Sigmoid colon (tissue), 7 donors: ENCODE data around the gene PDE7B. TPM values are rescaled to one million over a fixed set of nuclear protein-coding genes. Genes with fewer than 3 reads are reported as not detected.
"Not testable (repeated sequence)": the region's sequence is repeated elsewhere in the genome, so short reads cannot be mapped to it uniquely, and the experiment has no call there.

ENCODE experiments used
- DNase-seq: peaks from one replicate; pipeline ENCODE4 v3.0.0-alpha.2; 2019
- H3K27ac ChIP-seq, 4 donors: fragments of 200-600 bp; sonication (generic); one replicate each; pipeline ENCODE4 v1.5.1; 2016 to 2019; ENCODE audit warnings: mild to moderate bottlenecking in 1 of 4
- H3K27me3 ChIP-seq, 3 donors: fragments of 200-600 bp; sonication (generic); one replicate each; pipeline ENCODE4 v1.5.1; 2019; ENCODE audit warnings: mild to moderate bottlenecking in 1 of 3
- H3K36me3 ChIP-seq, 4 donors: fragments of 200-600 bp; sonication (generic); one replicate each; pipeline ENCODE4 v1.5.1; 2016 to 2019
- H3K4me1 ChIP-seq, 4 donors: fragments of 200-600 bp; sonication (generic); one replicate each; pipeline ENCODE4 v1.5.1; 2017 to 2019
- H3K4me3 ChIP-seq, 4 donors: fragments of 200-600 bp; sonication (generic); one replicate each; pipeline ENCODE4 v1.5.1; 2017 to 2019; ENCODE audit warnings: mild to moderate bottlenecking in 2 of 4, moderate library complexity in 1 of 4
- H3K9me3 ChIP-seq, 4 donors: fragments of 200-600 bp in 3 of 4; sonication (generic) in 3 of 4; one replicate each; pipeline versions ENCODE4 v1.5.1 to v1.6.1; 2013 to 2019
- EP300 ChIP-seq, 4 donors: sonication (generic); formaldehyde crosslinking; IDR thresholded peaks; one replicate each; pipeline ENCODE4 v1.6.1; 2017; ENCODE audit warnings: antibody characterized with exemption in 4 of 4
- POLR2A ChIP-seq, 2 donors: fragments of 450-650 bp; IDR thresholded peaks; one replicate each; pipeline ENCODE4 v1.6.1; 2016; ENCODE audit warnings: antibody characterized with exemption in 2 of 2, mild to moderate bottlenecking in 2 of 2, moderate library complexity in 2 of 2
- POLR2AphosphoS5 ChIP-seq, 4 donors: sonication (generic); formaldehyde crosslinking; IDR thresholded peaks; one replicate each; pipeline ENCODE4 v1.6.1; 2017; ENCODE audit warnings: antibody characterized with exemption in 4 of 4
- WGBS, 2 donors: extraction: QIAGEN DNeasy Blood & Tissue Kit; methylation state at CpG; one replicate each; pipeline ENCODE4 v1.1.7; 2013; 5-methylcytosine and 5-hydroxymethylcytosine counted together
- intact Hi-C: fragments of 100-400 bp; cut with DNase I; formaldehyde crosslinking; loops from one replicate; pipeline ENCODE4 v1.15.1; 2023
- polyA plus RNA-seq, 3 donors: library from polyadenylated mRNA; stranded (reverse); fragments of 200-250 nt; gene quantifications; one replicate each; pipeline ENCODE4 v1.2.3, GENCODE V29; 2013
- total RNA-seq, 4 donors: library from RNA; depleted of rRNA; stranded (reverse); fragments of >200 nt; gene quantifications; one replicate each; pipeline ENCODE4 v1.1.0, GENCODE V29; 2016
- TF ChIP-seq, protein P1 (sequence below), 4 experiments: fragments of 450-650 bp in 3 of 4; fragments of 200-600 bp in 1 of 4; IDR thresholded peaks; one replicate each; pipeline ENCODE4 v1.5.1; 2016 to 2019; ENCODE audit warnings: antibody characterized with exemption in 4 of 4, mild to moderate bottlenecking in 3 of 4, moderate library complexity in 2 of 4
- donor health status: healthy with polysubstance abuse.
- donor health status: Bipolar disorder and iron deficiency.
- donor health status: healthy.

The PDE7B gene
- total and polyA plus RNA-seq, 7 donors: 1.1 to 10.3 (median 6.3) TPM

DNA sequence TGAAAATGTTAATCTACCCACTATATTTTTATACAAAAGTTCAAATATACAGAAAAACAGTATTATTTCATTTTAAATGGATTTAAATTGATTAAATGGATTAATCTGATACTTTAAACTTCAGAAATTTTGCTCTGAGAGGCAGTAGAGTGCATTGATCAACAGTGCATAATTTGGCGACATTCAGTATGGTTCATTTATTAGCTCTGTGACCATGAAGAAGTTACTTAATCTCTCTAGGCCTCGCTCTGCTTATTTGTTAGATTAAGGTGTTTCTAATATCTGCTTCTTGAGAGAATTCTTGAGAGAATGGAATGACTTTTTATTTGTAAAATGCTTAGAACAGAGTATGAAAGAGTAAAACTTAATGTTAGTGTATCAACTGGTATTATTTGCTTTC is 8.9 kb downstream of the PDE7B start:
- H3K4me3 ChIP-seq: no peak overlapping the region
- no peak for DNase-seq
- H3K27me3 ChIP-seq: no peaks in the 10 kb centered on the region
- H3K9me3 ChIP-seq: no peaks in the 10 kb centered on the region
- WGBS, 2 donors: 91 to 97% methylated on average over 2 of the region's 2 CpGs
- H3K36me3 ChIP-seq: no peaks in the 10 kb centered on the region
- no peaks in the 10 kb centered on the region for H3K4me1 ChIP-seq
- intact Hi-C loops: no loop called here
- no peak overlapping the region for H3K27ac ChIP-seq
- TF ChIP-seq EP300 (IDR thresholded peaks at IDR 0.05): no peak
- TF ChIP-seq POLR2A (IDR thresholded peaks at IDR 0.05): no peak
- TF ChIP-seq POLR2AphosphoS5 (IDR thresholded peaks at IDR 0.05): no peak
- TF ChIP-seq, protein P1, sequence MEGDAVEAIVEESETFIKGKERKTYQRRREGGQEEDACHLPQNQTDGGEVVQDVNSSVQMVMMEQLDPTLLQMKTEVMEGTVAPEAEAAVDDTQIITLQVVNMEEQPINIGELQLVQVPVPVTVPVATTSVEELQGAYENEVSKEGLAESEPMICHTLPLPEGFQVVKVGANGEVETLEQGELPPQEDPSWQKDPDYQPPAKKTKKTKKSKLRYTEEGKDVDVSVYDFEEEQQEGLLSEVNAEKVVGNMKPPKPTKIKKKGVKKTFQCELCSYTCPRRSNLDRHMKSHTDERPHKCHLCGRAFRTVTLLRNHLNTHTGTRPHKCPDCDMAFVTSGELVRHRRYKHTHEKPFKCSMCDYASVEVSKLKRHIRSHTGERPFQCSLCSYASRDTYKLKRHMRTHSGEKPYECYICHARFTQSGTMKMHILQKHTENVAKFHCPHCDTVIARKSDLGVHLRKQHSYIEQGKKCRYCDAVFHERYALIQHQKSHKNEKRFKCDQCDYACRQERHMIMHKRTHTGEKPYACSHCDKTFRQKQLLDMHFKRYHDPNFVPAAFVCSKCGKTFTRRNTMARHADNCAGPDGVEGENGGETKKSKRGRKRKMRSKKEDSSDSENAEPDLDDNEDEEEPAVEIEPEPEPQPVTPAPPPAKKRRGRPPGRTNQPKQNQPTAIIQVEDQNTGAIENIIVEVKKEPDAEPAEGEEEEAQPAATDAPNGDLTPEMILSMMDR (IDR thresholded peaks at IDR 0.05): no peak

DNA sequence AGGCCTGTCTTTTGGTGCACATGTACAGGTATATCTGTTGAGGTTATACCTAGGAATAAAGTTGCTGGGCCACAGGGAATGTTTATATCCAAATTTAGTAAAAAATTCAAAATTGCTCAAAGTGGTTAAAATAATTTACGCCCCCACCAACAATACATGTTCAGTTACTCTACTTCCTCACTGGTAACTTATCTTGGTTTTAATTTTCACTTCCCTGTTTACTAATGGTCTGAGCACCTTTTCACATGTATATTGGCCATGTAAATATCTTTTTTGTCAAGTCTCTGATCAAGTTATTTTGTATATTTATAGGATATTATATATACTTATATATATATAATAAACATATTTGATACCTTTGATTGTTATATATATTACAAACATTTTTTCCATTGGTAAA is 9.7 kb downstream of the PDE7B start:
- TF ChIP-seq, protein P1 (IDR thresholded peaks at IDR 0.05): no peak
- no peak for TF ChIP-seq POLR2A (IDR thresholded peaks at IDR 0.05)
- TF ChIP-seq POLR2AphosphoS5 (IDR thresholded peaks at IDR 0.05): no peak
- TF ChIP-seq EP300 (IDR thresholded peaks at IDR 0.05): no peak
- no peak for DNase-seq

DNA sequence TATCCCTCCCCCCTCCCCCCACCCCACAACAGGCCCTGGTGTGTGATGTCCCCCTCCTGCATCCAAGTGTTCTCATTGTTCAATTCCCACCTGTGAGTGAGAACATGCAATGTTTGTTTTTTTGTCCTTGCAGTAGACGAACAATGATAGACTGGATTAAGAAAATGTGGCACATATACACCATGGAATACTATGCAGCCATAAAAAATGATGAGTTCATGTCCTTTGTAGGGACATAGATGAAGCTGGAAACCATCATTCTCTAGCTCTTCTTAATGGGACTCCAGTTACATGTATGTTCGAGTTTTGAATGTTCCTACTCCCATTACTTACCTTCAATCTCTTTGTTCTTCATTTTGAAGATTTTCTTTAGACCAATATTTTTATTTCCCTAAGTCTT is 13.4 kb downstream of the PDE7B start:
- not testable (repeated sequence) for DNase-seq
- 87 to 98% methylated on average over 2 of the region's 2 CpGs for WGBS, 2 donors

More for the DNA sequence above, 9.7 kb downstream of the PDE7B start:
- H3K27ac ChIP-seq: no peak overlapping the region
- H3K36me3 ChIP-seq: no peaks in the 10 kb centered on the region
- H3K4me3 ChIP-seq: no peak overlapping the region
- no peaks in the 10 kb centered on the region for H3K4me1 ChIP-seq
- intact Hi-C loops: no loop called here
- 80 to 85% methylated on average over 1 of the region's 1 CpG for WGBS, 2 donors
- no peaks in the 10 kb centered on the region for H3K9me3 ChIP-seq
- no peaks in the 10 kb centered on the region for H3K27me3 ChIP-seq

DNA sequence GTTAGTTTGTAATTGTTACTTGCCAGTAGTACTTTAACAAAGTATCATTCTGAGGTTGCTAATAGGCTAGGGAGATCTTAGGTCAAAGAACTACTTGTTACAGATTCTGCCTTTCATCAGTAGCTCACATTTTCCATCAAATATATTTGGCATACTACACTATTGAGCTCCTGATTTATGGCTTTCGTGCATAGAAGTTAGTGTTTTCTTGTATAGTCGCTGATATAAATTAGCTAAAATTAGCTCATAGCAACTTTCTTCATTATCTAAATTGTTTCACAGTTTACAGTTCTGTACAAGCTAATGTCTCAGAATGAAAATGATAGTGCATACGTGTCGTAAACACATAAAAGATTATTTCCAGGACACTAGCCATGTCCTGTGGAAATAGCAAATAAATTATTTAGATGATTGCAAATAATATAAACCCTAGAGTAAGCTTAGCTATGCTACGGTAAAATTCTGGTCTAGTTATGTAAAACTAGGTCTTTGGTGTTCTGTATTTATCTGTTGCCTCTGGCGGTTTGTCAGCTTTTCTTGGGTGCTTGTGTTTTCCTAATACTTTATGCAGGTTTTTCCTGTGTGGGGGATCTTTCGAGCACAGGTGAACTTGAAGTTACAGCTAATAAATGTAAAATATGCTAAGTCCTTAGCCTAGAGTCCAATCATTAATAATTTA is 15.1 kb downstream of the PDE7B start:
- Histone ChIP-seq H3K36me3 (no peaks in the 10 kb centered on the region), H3K27ac (no peak overlapping the region), H3K4me3 (no peak overlapping the region), H3K9me3 (no peaks in the 10 kb centered on the region), H3K4me1 (no peaks in the 10 kb centered on the region), H3K27me3 (no peaks in the 10 kb centered on the region)
- 46 to 71% methylated on average over 7 of the region's 7 CpGs for WGBS, 2 donors
- DNase-seq: no peak
- TF ChIP-seq POLR2A (IDR thresholded peaks at IDR 0.05) (no peak), EP300 (IDR thresholded peaks at IDR 0.05) (no peak), POLR2AphosphoS5 (IDR thresholded peaks at IDR 0.05) (no peak)
- TF ChIP-seq, protein P1 (IDR thresholded peaks at IDR 0.05): no peak
- intact Hi-C loops: no loop called here

More for the DNA sequence above, 13.4 kb downstream of the PDE7B start:
- H3K9me3 ChIP-seq, H3K4me1 ChIP-seq, H3K4me3 ChIP-seq, H3K27me3 ChIP-seq, H3K27ac ChIP-seq, H3K36me3 ChIP-seq, intact Hi-C loops: not testable (repeated sequence)

DNA sequence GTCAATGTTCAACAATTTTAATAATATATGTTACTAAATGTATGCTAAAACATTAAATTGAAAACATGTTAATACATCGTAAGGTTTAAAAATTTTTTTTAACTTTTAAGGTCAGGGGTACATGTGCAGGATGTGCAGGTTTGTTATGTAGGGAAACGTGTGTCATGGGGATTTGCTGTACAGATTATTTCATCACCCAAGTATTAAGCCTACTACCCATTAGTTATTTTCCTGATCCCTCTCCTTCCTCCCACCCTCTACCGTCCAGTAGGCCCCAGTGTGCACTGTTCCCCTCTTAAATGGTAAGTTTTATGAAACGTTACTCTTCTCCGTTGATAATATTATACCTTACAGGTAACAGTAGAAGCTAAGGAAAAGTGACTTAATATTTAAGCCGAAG is 15.8 kb downstream of the PDE7B start:
- no peaks in the 10 kb centered on the region for H3K36me3 ChIP-seq
- no peaks in the 10 kb centered on the region for H3K4me1 ChIP-seq
- no peak overlapping the region for H3K4me3 ChIP-seq
- intact Hi-C loops: no loop called here
- TF ChIP-seq POLR2AphosphoS5 (IDR thresholded peaks at IDR 0.05): no peak
- TF ChIP-seq, protein P1 (IDR thresholded peaks at IDR 0.05): no peak
- no peak for TF ChIP-seq POLR2A (IDR thresholded peaks at IDR 0.05)
- no peak for TF ChIP-seq EP300 (IDR thresholded peaks at IDR 0.05)
- no peaks in the 10 kb centered on the region for H3K9me3 ChIP-seq
- WGBS, 2 donors: 81 to 88% methylated on average over 6 of the region's 6 CpGs
- H3K27me3 ChIP-seq: no peaks in the 10 kb centered on the region
- H3K27ac ChIP-seq: no peak overlapping the region
- DNase-seq: no peak
